ENCODE measurements around the gene MAPK10.

- TF ChIP-seq POLR2A (IDR thresholded peaks at IDR 0.05) (no peak), POLR2AphosphoS5 (IDR thresholded peaks at IDR 0.05) (no peak)
Observed at GRCh38 chr4:86015412-86016350, 344.2 kb downstream of the MAPK10 start.
